GM12872 (cell line): ENCODE results near the gene VPS18.

Experiments used
- CTCF ChIP-seq: IDR thresholded peaks from 3 replicates; pipeline ENCODE4 v1.5.1; 2011; ENCODE audit warnings: low read depth, mild to moderate bottlenecking, low read length, moderate library complexity; ENCODE audit not compliant: insufficient read depth

The VPS18 gene

GRCh38 chr15:40850576-40851112, 43.6 kb upstream of the VPS18 start:
- TF ChIP-seq CTCF = no peak

- TF ChIP-seq CTCF = no peak
Measured at GRCh38 chr15:40852529-40852928, 41.7 kb upstream of the VPS18 start.

- no peak for TF ChIP-seq CTCF
Measured at GRCh38 chr15:40853241-40853890, 40.9 kb upstream of the VPS18 start.

GRCh38 chr15:40854161-40854560, 40.1 kb upstream of the VPS18 start:
- TF ChIP-seq CTCF = no peak

GRCh38 chr15:40855706-40856234, 38.5 kb upstream of the VPS18 start:
- no peak for TF ChIP-seq CTCF

GRCh38 chr15:40856746-40857145, 37.5 kb upstream of the VPS18 start:
- no peak for TF ChIP-seq CTCF

- TF ChIP-seq CTCF = peak; percentile 99
Measured at GRCh38 chr15:40857601-40858341, 36.5 kb upstream of the VPS18 start.
